Keratinocyte (primary cell): ENCODE results near the gene RPL4. TPM values are rescaled to one million over a fixed set of nuclear protein-coding genes. Genes with fewer than 3 reads are reported as not detected.

ENCODE experiments used
- DNase-seq: peaks from one replicate; pipeline ENCODE4 v3.0.0-alpha.2; 2011; ENCODE audit warnings: low read depth, missing footprints, low spot score
- FAIRE-seq: peaks from 2 replicates; lab custom pipeline; 2011; peaks lifted over from hg19 to GRCh38; lab: Jason Lieb, UNC
- H2AFZ ChIP-seq: 2 replicates; pipeline ENCODE4 v1.6.0; 2012; ENCODE audit warnings: low read length, control low read depth, inconsistent platforms; ENCODE audit not compliant: control insufficient read depth
- H3K27ac ChIP-seq: 2 replicates; pipeline ENCODE4 v1.5.1; 2011; ENCODE audit warnings: low read length; ENCODE audit not compliant: control insufficient read depth, insufficient read depth
- H3K27me3 ChIP-seq: 3 replicates; pipeline ENCODE4 v1.6.0; 2011; ENCODE audit warnings: low read length; ENCODE audit not compliant: control insufficient read depth, insufficient read depth; ENCODE audit errors: extremely low read depth
- H3K36me3 ChIP-seq, 2 experiments: 2 replicates in 1 of 2; 3 replicates in 1 of 2; pipeline ENCODE4 v1.5.1; 2011; ENCODE audit warnings: low read length in 2 of 2, mild to moderate bottlenecking in 1 of 2; ENCODE audit not compliant: control insufficient read depth in 2 of 2, insufficient read depth in 2 of 2; ENCODE audit errors: extremely low read depth in 1 of 2
- H3K4me1 ChIP-seq: 3 replicates; pipeline ENCODE4 v1.5.1; 2011; ENCODE audit warnings: low read length; ENCODE audit not compliant: control insufficient read depth, insufficient read depth; ENCODE audit errors: extremely low read depth
- H3K4me2 ChIP-seq: 3 replicates; pipeline ENCODE4 v1.6.0; 2011; ENCODE audit warnings: low read depth, low read length; ENCODE audit not compliant: control insufficient read depth, insufficient read depth; ENCODE audit errors: extremely low read depth
- H3K4me3 ChIP-seq, 3 experiments: fragments of 200-600 bp in 1 of 3; sonication (generic) in 1 of 3; 2 replicates in 2 of 3; 3 replicates in 1 of 3; pipeline ENCODE4 v1.5.1; 2011 to 2016; ENCODE audit warnings: low read length in 3 of 3, mild to moderate bottlenecking in 3 of 3, control low read depth in 2 of 3, inconsistent platforms in 1 of 3, low read depth in 1 of 3, mixed read lengths in 1 of 3, mixed run types in 1 of 3, moderate library complexity in 1 of 3; ENCODE audit not compliant: control insufficient read depth in 2 of 3, insufficient read depth in 2 of 3; ENCODE audit errors: extremely low read depth in 1 of 3
- H3K79me2 ChIP-seq: 2 replicates; pipeline ENCODE4 v1.6.0; 2012; ENCODE audit warnings: low read length; ENCODE audit not compliant: control insufficient read depth, insufficient read depth
- H3K9ac ChIP-seq: 3 replicates; pipeline ENCODE4 v1.6.0; 2011; ENCODE audit warnings: low read length; ENCODE audit not compliant: control insufficient read depth, insufficient read depth; ENCODE audit errors: extremely low read depth
- H3K9me1 ChIP-seq: 3 replicates; pipeline ENCODE4 v1.6.0; 2011; ENCODE audit warnings: low read length; ENCODE audit not compliant: control insufficient read depth, insufficient read depth; ENCODE audit errors: extremely low read depth
- H3K9me3 ChIP-seq: 2 replicates; pipeline ENCODE4 v1.5.1; 2012; ENCODE audit warnings: low read depth, low read length; ENCODE audit not compliant: control insufficient read depth
- H4K20me1 ChIP-seq: 3 replicates; pipeline ENCODE4 v1.6.0; 2011; ENCODE audit warnings: low read length; ENCODE audit not compliant: control insufficient read depth, insufficient read depth; ENCODE audit errors: extremely low read depth
- EZH2 ChIP-seq: IDR thresholded peaks from one replicate; pipeline ENCODE4 v1.6.1; 2012; ENCODE audit warnings: inconsistent platforms, mild to moderate bottlenecking, low read length, moderate library complexity
- dilution Hi-C: fragments of 300-500 bp; cut with MboI; formaldehyde crosslinking; loops from one replicate; pipeline ENCODE4 v1.7.0; 2020; ENCODE audit warnings: low sequenced_read_pairs; ENCODE audit not compliant: extremely low pct_ligation_motif_present
- polyA plus RNA-seq, 5 experiments: library from polyadenylated mRNA; depleted of rRNA in 3 of 5; stranded (reverse) in 3 of 5; stranded (forward) in 1 of 5; unstranded in 1 of 5; fragments of >200 nt; gene quantifications; 1 replicate in 1 of 5; 2 replicates in 3 of 5; 3 replicates in 1 of 5; pipeline versions ENCODE4 v1.2.1 to v1.2.3, GENCODE V29; 2011 to 2012; ENCODE audit warnings: missing spikeins in 2 of 5, low read depth in 1 of 5, low replicate concordance in 1 of 5
- TF ChIP-seq, protein P1 (sequence below), 3 experiments: IDR thresholded peaks in 1 of 3; conservative IDR thresholded peaks in 1 of 3; optimal IDR thresholded peaks in 1 of 3; 2 replicates in 2 of 3; 3 replicates in 1 of 3; pipeline versions ENCODE3 to v1.5.1; 2011; ENCODE audit warnings: low read length in 3 of 3, mild to moderate bottlenecking in 3 of 3, moderate library complexity in 2 of 3, control low read depth in 1 of 3, inconsistent platforms in 1 of 3; ENCODE audit not compliant: insufficient read depth in 2 of 3; ENCODE audit errors: extremely low read depth in 1 of 3

Gene RPL4
- polyA plus RNA-seq, 1 donor (not counting 4 experiments of a cell fraction or from before 2014, with no cell fraction given) = 4,989 TPM

DNA sequence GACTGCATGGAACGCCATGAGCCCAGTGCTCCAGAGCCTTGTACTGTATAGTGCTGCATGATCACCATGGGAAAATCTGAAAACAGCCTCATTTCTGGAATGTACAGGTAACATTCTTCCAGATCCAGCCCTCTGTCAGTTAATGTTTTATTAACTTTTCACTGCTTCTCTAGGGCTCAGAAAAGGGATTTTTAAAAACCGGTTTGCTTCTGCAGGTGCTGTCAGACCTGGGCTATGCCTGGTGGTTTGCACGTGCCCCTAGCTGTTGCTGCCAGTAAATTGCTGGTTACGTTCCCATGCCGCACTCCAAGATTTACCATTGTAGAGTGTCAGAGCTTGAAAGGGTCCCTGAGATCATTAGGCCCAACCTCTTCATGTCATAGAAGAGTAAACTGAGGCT lies 16.1 kb downstream of the RPL4 start:
- Histone ChIP-seq H3K9ac (no peak overlapping the region), H3K9me1 (no peaks in the 10 kb centered on the region), H3K4me1 (peaks cover 2% of the 10 kb centered on the region), H3K27me3 (no peaks in the 10 kb centered on the region), H3K4me3 (no peak overlapping the region), H3K79me2 (peaks cover 6% of the 10 kb centered on the region), H3K4me2 (no peak overlapping the region), H2AFZ (no peak overlapping the region), H3K9me3 (no peaks in the 10 kb centered on the region), H3K36me3 (peaks cover 23 to 41% of the 10 kb centered on the region in 2 experiments), H4K20me1 (no peaks in the 10 kb centered on the region), H3K27ac (no peak overlapping the region)
- dilution Hi-C loops = no loop called here
- DNase-seq (no peak), FAIRE-seq (no peak)
- TF ChIP-seq EZH2 = no peak
- TF ChIP-seq, protein P1, sequence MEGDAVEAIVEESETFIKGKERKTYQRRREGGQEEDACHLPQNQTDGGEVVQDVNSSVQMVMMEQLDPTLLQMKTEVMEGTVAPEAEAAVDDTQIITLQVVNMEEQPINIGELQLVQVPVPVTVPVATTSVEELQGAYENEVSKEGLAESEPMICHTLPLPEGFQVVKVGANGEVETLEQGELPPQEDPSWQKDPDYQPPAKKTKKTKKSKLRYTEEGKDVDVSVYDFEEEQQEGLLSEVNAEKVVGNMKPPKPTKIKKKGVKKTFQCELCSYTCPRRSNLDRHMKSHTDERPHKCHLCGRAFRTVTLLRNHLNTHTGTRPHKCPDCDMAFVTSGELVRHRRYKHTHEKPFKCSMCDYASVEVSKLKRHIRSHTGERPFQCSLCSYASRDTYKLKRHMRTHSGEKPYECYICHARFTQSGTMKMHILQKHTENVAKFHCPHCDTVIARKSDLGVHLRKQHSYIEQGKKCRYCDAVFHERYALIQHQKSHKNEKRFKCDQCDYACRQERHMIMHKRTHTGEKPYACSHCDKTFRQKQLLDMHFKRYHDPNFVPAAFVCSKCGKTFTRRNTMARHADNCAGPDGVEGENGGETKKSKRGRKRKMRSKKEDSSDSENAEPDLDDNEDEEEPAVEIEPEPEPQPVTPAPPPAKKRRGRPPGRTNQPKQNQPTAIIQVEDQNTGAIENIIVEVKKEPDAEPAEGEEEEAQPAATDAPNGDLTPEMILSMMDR (optimal IDR thresholded peaks at IDR 0.05 in 1 of 3, IDR thresholded peaks at IDR 0.05 in 1 of 3, conservative IDR thresholded peaks at IDR 0.05 in 1 of 3; ENCODE audit: extremely low read depth in 1 of 3, insufficient read depth in 2 of 3, low read length in 3 of 3) = no peak

DNA sequence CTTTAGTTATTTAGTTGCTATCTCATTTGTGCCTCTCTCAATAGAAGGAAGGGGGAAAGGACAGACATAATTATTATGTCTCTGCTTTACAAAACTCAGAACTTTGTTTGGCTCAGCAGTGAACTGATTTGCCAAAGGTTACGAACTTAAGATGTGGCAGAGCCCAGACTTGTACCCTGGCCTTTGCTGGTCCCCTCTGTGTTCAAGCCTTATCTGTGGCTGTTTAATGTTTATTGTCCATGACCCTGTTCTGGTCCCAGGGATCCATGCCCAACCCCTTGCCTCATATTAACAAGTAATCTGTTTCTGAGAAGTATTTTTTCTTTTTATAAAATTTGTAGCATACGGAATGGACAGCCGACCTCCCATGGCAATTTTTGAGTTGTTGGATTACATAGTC lies 17.8 kb downstream of the RPL4 start:
- Histone ChIP-seq H3K9ac (no peak overlapping the region), H3K9me3 (no peaks in the 10 kb centered on the region), H3K79me2 (peaks cover 15% of the 10 kb centered on the region), H3K4me2 (no peak overlapping the region), H3K4me3 (no peak overlapping the region), H4K20me1 (no peaks in the 10 kb centered on the region), H3K27ac (no peak overlapping the region), H3K4me1 (peaks cover 2% of the 10 kb centered on the region), H2AFZ (no peak overlapping the region), H3K27me3 (no peaks in the 10 kb centered on the region), H3K36me3 (peaks cover 29 to 52% of the 10 kb centered on the region in 2 experiments), H3K9me1 (no peaks in the 10 kb centered on the region)
- FAIRE-seq = no peak
- TF ChIP-seq EZH2 = no peak
- TF ChIP-seq, protein P1 (optimal IDR thresholded peaks at IDR 0.05 in 1 of 3, IDR thresholded peaks at IDR 0.05 in 1 of 3, conservative IDR thresholded peaks at IDR 0.05 in 1 of 3; ENCODE audit: extremely low read depth in 1 of 3, insufficient read depth in 2 of 3, low read length in 3 of 3) = no peak
- dilution Hi-C loops = no loop called here
- no peak for DNase-seq
